Loucy (cell line): ENCODE measurements around the gene CSHL1.

Experiments used
- H2AFZ ChIP-seq: fragments of 200-600 bp; sonication (generic); 2 replicates; pipeline ENCODE4 v1.6.0; 2016; ENCODE audit warnings: antibody characterized with exemption, mild to moderate bottlenecking, low read length, moderate library complexity
- H3F3A ChIP-seq: fragments of 200-600 bp; 2 replicates; pipeline ENCODE4 v1.6.0; 2016; ENCODE audit warnings: antibody characterized with exemption, low read depth, mild to moderate bottlenecking
- H3K27me3 ChIP-seq: fragments of 200-600 bp; sonication (generic); 2 replicates; pipeline ENCODE4 v1.6.1; 2014; ENCODE audit warnings: low read length, mild to moderate bottlenecking; ENCODE audit not compliant: insufficient read depth, poor library complexity, severe bottlenecking
- H3K36me3 ChIP-seq: fragments of 200-600 bp; sonication (generic); 2 replicates; pipeline ENCODE4 v1.6.1; 2016; ENCODE audit warnings: low read length; ENCODE audit not compliant: insufficient read depth
- H3K4me1 ChIP-seq: fragments of 200-600 bp; sonication (generic); 2 replicates; pipeline ENCODE4 v1.5.1; 2014; ENCODE audit warnings: low read length, mild to moderate bottlenecking; ENCODE audit not compliant: insufficient read depth, poor library complexity, severe bottlenecking
- H3K4me2 ChIP-seq: fragments of 200-600 bp; sonication (generic); 2 replicates; pipeline ENCODE4 v1.6.0; 2014; ENCODE audit warnings: antibody characterized with exemption, low read length, low read depth, mild to moderate bottlenecking; ENCODE audit not compliant: poor library complexity, severe bottlenecking
- H3K4me3 ChIP-seq: fragments of 200-600 bp; sonication (generic); 2 replicates; pipeline ENCODE4 v1.5.1; 2014; ENCODE audit warnings: low read length, mild to moderate bottlenecking, mixed read lengths; ENCODE audit not compliant: poor library complexity, severe bottlenecking
- H3K79me2 ChIP-seq: fragments of 200-600 bp; sonication (generic); 2 replicates; pipeline ENCODE4 v1.6.1; 2014; ENCODE audit warnings: low read length; ENCODE audit not compliant: insufficient read depth
- H3K9ac ChIP-seq: fragments of 200-600 bp; sonication (generic); 2 replicates; pipeline ENCODE4 v1.6.0; 2014; ENCODE audit warnings: mild to moderate bottlenecking, low read depth, low read length, moderate library complexity; ENCODE audit not compliant: poor library complexity, severe bottlenecking
- H3K9me2 ChIP-seq: fragments of 200-600 bp; sonication (generic); replicated peaks from 2 replicates; pipeline ENCODE4 v1.6.1; 2016; ENCODE audit warnings: low read depth, low read length, mixed read lengths
- H3K9me3 ChIP-seq: fragments of 200-600 bp; sonication (generic); 2 replicates; pipeline ENCODE4 v1.6.1; 2014; ENCODE audit warnings: mild to moderate bottlenecking, antibody characterized with exemption, low read length, low read depth; ENCODE audit not compliant: insufficient read depth
- H4K20me1 ChIP-seq: fragments of 200-600 bp; sonication (generic); 2 replicates; pipeline ENCODE4 v1.6.0; 2014; ENCODE audit warnings: antibody characterized with exemption, low read length, mild to moderate bottlenecking; ENCODE audit not compliant: insufficient read depth, poor library complexity, severe bottlenecking
- EZH2phosphoT487 ChIP-seq: fragments of 200-600 bp; IDR thresholded peaks from 2 replicates; pipeline ENCODE4 v1.6.1; 2018; ENCODE audit warnings: antibody characterized with exemption, mild to moderate bottlenecking, moderate library complexity, borderline replicate concordance
- TF ChIP-seq, protein P1 (sequence below): fragments of 200-600 bp; sonication (generic); conservative IDR thresholded peaks from 2 replicates; pipeline ENCODE4 v1.5.1; 2014; ENCODE audit warnings: mild to moderate bottlenecking, antibody characterized with exemption, low read length

Gene CSHL1

DNA sequence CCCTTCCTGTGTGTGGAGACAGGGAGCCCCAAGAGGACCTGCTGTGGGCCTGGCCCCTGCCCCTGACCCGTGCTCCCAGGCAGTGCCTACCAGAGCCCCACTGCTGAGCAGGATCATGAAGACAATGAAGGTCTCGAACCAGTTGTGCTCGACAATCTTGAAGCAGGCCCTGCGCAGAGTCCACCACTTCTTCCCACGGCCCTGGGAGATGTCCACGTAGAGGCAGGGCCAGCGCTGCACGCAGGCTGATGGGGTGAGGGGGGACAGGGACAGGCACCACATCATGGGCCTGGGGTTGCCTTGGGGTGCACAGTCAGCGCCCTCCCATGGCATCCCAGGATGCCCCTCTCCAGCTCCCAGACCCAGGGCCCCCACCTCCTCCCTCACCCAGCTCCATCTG is 37.5 kb upstream of the CSHL1 start:
- Histone ChIP-seq H3K4me1 (peaks cover 82% of the 10 kb centered on the region), H3K9me3 (no peaks in the 10 kb centered on the region)
- no peak for TF ChIP-seq EZH2phosphoT487
- TF ChIP-seq, protein P1, sequence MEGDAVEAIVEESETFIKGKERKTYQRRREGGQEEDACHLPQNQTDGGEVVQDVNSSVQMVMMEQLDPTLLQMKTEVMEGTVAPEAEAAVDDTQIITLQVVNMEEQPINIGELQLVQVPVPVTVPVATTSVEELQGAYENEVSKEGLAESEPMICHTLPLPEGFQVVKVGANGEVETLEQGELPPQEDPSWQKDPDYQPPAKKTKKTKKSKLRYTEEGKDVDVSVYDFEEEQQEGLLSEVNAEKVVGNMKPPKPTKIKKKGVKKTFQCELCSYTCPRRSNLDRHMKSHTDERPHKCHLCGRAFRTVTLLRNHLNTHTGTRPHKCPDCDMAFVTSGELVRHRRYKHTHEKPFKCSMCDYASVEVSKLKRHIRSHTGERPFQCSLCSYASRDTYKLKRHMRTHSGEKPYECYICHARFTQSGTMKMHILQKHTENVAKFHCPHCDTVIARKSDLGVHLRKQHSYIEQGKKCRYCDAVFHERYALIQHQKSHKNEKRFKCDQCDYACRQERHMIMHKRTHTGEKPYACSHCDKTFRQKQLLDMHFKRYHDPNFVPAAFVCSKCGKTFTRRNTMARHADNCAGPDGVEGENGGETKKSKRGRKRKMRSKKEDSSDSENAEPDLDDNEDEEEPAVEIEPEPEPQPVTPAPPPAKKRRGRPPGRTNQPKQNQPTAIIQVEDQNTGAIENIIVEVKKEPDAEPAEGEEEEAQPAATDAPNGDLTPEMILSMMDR = no peak

GRCh38 chr17:63947711-63948330 is 36.8 kb upstream of the CSHL1 start:
- peak overlapping the region; percentile 95 for H3K4me2 ChIP-seq
- H3K27me3 ChIP-seq = no peaks in the 10 kb centered on the region

More for the DNA sequence above, 37.5 kb upstream of the CSHL1 start:
- Histone ChIP-seq H3K9me2 (no peaks in the 10 kb centered on the region), H2AFZ (no peak overlapping the region), H3F3A (0 out of 2 replicates have a peak, but pooled peaks cover under 1% of the 10 kb centered on the region), H3K79me2 (peaks cover 6% of the 10 kb centered on the region; the same call in 1 of the 2 replicates), H4K20me1 (no peaks in the 10 kb centered on the region), H3K4me2 (peak overlapping the region; percentile 95), H3K4me3 (no peak overlapping the region), H3K36me3 (no peaks in the 10 kb centered on the region), H3K9ac (peak overlapping the region; percentile 84), H3K27me3 (no peaks in the 10 kb centered on the region)

DNA sequence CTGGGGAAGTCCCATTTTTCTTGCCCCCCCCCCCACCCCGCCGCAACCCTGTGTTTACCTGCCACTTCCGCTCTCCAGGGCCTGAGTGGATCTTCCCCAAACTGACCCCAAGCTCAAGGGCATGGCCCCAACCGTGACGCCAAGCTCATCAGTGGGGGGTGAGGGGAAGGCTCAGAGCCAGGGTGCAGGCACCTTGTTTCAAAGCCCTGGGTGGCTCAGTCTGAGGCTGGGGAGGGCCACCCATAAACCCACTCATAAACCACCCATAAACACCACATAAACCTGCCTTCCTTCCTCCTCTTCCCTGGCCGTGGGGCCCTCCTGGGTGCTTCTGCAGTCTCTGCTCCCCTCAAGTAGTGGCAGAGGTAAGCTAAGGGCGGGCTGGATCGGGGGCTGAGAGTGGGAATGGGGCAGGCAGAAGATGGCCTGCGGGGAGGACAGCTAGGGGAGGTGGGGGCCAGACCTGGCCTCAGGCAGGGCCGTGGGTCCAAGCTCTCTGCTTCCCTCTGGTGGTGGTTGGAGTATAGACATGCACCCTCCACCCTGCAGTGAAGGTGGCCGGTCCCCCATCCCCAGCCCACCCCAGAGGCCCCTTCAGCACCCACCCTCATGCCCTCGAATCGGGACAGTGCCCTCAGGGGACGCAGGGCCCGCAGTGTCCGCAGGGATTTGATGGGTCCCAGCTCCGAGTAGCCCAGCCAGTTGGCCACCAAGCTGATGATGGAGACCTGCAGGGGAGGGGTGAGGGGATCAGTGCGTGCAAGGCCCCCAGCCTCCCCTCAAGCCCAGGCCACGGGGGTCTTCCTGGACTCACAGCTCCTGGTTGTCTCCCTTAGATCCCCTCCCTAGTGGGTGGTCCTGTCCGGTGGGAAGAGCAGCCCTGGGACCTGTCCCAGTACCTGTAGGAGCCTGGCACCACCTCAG is 35.6 kb upstream of the CSHL1 start:
- no peak for TF ChIP-seq EZH2phosphoT487
- TF ChIP-seq, protein P1 = peak; percentile 64
- Histone ChIP-seq H3K9ac (peak overlapping the region; percentile 84), H4K20me1 (no peaks in the 10 kb centered on the region), H3K4me2 (peak overlapping the region; percentile 95), H3K4me1 (peaks cover 65% of the 10 kb centered on the region), H3K27me3 (no peaks in the 10 kb centered on the region), H3F3A (no peaks in the 10 kb centered on the region), H3K36me3 (no peaks in the 10 kb centered on the region), H3K4me3 (peak overlapping the region; percentile 71), H3K9me3 (no peaks in the 10 kb centered on the region), H3K79me2 (peaks cover 6% of the 10 kb centered on the region; the same call in 1 of the 2 replicates), H2AFZ (0 out of 2 replicates have a peak overlapping the region, but pooled peaks have one; percentile 43), H3K9me2 (no peaks in the 10 kb centered on the region)

More at GRCh38 chr17:63947711-63948330, 36.8 kb upstream of the CSHL1 start:
- Histone ChIP-seq H3K36me3 (no peaks in the 10 kb centered on the region), H3K9ac (peak overlapping the region; percentile 84), H2AFZ (no peak overlapping the region), H3K4me3 (peak overlapping the region; percentile 71), H3K4me1 (peaks cover 76% of the 10 kb centered on the region), H3K79me2 (peaks cover 6% of the 10 kb centered on the region; the same call in 1 of the 2 replicates), H4K20me1 (no peaks in the 10 kb centered on the region), H3K9me3 (no peaks in the 10 kb centered on the region), H3K9me2 (no peaks in the 10 kb centered on the region), H3F3A (no peaks in the 10 kb centered on the region)
- TF ChIP-seq, protein P1 = no peak
- no peak for TF ChIP-seq EZH2phosphoT487
